HG03280 (cell line): ENCODE results near the gene MED13L.

ENCODE experiments used
- ATAC-seq: cut with Tn5 transposase; IDR thresholded peaks from one replicate; pipeline ENCODE4 v1.9.1; 2021; ENCODE audit warnings: mild to moderate bottlenecking, moderate library complexity; ENCODE audit not compliant: unreplicated experiment

MED13L gene

DNA sequence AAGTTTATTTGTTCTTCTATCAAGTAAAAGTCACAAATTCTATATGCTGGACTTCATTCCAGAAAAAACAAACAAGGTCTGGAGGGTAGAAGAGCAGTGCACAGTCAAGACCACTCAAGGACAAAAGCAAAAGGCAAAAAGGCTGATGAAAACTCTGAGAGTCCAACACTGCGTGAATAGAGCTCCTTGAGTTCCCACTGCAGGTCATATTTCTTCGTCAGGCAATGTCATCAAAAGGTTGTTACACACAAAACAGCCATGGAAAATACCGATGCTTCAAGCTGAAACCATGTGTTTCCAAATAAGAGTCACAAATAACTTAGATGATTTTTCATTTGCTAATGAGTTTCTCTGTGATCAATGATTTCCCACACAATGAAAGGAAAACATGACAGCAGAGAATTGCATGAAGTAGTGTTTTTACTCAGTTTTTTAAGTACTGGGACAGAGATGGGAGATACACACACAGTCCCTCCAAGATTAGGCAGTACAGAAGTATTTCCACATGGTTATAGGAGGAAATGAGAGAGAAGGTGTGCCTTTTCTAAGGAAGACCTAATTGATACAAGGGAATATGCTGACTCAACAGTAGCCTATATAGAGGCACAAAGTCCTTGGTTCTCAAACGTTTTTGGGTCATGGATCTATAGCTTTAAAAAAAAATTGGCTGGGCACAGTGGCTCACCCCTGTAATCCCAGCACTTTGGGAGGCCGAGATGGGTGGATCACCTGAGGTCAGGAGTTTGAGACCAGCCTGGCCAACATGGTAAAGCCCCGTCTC is 177.7 kb downstream of the MED13L start:
- no peak for ATAC-seq

- ATAC-seq: no peak
Observed at GRCh38 chr12:116096874-116097273, 180.6 kb downstream of the MED13L start.

DNA sequence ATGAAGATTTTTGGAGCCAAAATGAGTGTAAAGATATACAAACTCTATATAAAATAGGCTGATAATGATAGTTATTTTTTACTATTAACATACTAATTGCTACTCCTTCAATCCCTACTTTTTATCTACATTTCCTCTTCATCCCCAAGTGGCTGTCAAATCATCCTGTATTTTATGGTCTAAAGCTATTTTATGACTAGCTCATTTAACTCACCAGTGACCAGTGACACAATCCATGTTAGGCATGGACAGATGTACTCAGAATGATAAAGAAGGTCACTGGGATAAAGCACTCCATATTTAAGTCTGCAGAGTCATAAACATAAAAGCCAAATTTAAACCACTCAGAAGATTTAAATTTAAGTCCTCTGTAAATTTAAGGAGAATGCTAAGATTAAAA is 183.0 kb downstream of the MED13L start:
- no peak for ATAC-seq

GRCh38 chr12:116093915-116094314 is 183.6 kb downstream of the MED13L start:
- no peak for ATAC-seq

DNA sequence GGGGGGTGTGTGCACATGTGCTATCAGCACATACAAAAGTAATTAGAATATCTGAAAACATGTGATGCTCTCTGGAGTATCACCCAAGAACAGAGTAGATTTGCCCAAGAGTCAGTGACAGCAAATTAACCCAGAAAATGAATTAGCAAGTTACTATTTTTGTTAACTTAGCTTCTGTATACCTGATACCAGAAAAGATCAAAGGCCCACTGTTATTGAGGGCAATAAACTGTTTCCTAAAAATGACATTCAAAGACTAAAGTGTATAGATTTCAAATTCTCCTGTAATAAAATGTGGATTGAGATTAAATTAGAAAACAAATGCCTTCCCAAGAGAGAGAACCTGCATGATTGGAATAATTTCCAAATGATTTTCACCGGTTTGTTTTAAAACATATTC is 184.7 kb downstream of the MED13L start:
- no peak for ATAC-seq

DNA sequence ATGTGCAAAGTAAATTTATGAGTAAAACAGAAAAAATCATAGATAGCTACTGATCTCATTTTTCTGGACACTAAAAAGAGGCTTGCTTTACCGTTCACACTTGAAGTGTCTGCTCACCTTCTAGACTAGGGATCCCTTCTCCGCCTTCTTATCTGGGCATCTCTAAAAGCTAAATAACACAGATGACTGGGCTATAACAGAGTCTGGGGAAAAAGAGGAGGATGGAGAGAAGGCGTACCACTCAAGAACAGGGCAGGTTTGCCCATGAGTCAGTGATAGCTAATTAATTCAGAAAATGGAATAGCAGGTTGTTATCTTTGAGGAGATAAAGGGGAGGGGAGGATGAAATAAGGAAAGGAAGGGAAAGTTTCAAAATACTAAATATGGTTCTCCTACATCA is 185.3 kb downstream of the MED13L start:
- ATAC-seq: no peak

GRCh38 chr12:116091579-116091978 is 185.9 kb downstream of the MED13L start:
- no peak for ATAC-seq

DNA sequence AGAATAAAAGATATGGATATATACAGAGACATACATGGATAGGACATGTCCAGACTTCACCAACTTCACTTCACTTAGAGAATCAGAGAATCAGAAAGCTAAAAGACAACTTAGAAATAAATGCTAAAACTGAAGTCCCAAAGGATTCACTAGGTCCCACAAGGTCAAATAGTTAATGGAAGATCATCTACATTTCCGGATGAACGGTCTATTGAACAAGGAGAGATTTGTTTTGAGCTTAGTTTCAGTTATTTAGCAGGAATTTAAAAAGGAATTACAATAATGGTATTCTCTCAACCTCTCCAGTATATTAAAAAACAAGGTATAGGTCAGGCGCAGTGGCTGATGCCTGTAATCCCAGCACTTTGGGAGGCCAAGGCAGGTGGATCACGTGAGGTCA is 187.0 kb downstream of the MED13L start:
- no peak for ATAC-seq

GRCh38 chr12:116089080-116089479 is 188.4 kb downstream of the MED13L start:
- ATAC-seq: no peak

GRCh38 chr12:116087962-116088361 is 189.5 kb downstream of the MED13L start:
- no peak for ATAC-seq

DNA sequence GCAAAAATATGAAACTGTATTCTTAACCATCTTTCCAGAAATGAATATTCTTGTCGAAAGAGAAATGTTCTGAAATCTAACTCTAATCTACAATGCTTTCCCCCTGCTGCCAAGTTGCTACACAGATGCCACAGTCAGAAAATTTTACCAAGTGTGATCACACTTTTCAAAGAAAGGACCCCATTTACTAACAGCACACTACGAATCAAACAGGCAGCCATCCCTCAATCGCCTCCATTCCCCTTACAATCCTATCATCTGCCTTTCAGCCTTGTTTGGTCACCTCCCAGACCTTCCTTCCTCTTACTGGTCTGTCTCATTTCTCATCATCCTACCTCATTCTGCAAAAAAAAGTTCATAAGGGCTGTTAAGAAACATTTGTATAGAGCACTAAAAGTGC is 190.1 kb downstream of the MED13L start:
- no peak for ATAC-seq

DNA sequence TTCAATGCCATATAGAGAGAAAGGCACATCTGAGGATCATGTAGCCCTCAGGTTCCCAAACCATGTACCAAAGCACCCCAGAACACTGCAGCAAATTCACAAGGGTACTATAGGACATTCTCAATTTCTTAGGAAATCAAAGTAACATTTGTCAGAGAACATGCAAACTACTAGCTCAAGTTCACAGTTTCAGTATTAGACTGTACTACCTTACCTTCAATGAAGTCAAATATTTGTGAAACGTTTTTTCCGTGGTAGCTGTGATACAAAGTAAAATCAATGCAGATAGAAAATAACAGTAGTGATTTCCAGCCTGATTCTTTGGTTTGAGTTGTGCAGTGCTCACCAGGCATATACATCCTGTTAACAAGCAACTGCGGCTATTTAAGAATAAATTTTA is 197.1 kb downstream of the MED13L start:
- no peak for ATAC-seq

GRCh38 chr12:116078396-116078795 is 199.1 kb downstream of the MED13L start:
- no peak for ATAC-seq

GRCh38 chr12:116077431-116077830 is 200.1 kb downstream of the MED13L start:
- no peak for ATAC-seq

GRCh38 chr12:116076399-116076798 is 201.1 kb downstream of the MED13L start:
- no peak for ATAC-seq

DNA sequence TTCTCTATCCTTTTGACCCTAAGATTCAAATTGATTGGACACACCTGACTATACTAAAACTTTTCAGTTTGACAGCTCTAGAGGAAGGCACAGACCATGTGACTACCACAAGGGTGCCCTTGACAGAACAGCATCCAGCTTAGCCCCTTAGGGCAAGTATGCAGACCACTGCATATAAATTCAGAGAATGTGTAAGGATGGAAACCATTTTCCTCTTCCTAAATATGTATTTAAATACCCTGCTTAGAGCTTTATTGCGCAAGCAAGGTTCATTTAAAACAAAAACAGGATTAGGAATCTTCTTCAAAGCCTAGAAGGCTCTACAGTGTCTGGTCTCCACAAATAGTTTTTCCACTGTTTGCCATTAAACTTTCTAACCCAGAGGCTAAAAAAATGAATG is 202.8 kb downstream of the MED13L start:
- ATAC-seq: no peak

GRCh38 chr12:116071555-116072230 is 205.8 kb downstream of the MED13L start:
- ATAC-seq: no peak

- ATAC-seq: no peak
Observed at GRCh38 chr12:116070444-116070843, 207.0 kb downstream of the MED13L start.

- no peak for ATAC-seq
Observed at GRCh38 chr12:116069943-116070342, 207.6 kb downstream of the MED13L start.

DNA sequence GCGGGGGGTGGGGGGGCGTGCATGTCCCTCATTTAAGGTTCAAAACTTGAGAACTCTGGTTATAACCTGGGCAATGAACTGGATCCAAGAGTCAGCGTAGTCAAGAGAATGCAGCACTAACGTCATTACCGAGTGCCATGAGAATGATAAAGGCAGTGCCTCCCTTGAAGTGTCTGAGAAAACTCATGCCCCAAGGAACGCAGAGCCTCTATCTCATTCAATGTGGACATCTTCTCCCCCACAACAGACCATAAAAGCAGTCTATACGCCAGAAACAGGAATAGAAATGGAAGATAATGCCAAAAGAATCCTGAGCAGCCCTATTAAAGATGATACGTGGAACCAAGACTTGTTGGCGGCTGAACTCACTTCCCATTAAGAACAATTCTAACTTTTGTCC is 208.6 kb downstream of the MED13L start:
- ATAC-seq: no peak

DNA sequence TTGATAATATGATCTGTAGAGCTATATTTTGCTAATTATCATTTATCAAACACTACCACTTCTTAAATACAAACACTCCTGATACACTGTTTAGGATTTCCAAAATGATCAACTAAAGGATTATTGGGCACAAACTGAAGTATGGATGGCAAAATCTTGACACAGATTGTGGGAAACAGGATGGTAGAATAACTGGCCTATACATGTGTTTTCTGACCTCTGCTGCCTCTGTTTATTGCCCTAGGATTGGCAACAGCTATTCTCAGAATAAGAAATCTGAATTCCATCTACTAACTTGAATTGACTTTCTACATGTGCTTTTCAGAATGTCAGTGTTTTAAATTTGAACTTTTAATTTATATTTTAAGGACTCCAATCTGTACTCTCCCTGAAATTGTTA is 209.1 kb downstream of the MED13L start:
- no peak for ATAC-seq

GRCh38 chr12:116067892-116068291 is 209.6 kb downstream of the MED13L start:
- no peak for ATAC-seq
